ENCODE results near the gene TLE1.

Gene TLE1

GRCh38 chr9:81637276-81637675 is 52.1 kb downstream of the TLE1 start:
- peak; percentile 32 for DNase-seq (ENCODE audit: low read depth)
- H3K4me3 ChIP-seq (ENCODE audit: low read depth, low read length), result no peak overlapping the region
- no peak for TF ChIP-seq MYC (IDR thresholded peaks at IDR 0.05; ENCODE audit: low read depth, low read length)
- no peak for TF ChIP-seq CTCF (IDR thresholded peaks at IDR 0.05; ENCODE audit: low read depth, low read length)
- TF ChIP-seq, protein P1, sequence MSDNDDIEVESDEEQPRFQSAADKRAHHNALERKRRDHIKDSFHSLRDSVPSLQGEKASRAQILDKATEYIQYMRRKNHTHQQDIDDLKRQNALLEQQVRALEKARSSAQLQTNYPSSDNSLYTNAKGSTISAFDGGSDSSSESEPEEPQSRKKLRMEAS (IDR thresholded peaks at IDR 0.05; ENCODE audit: low read depth, low read length), result no peak
- TF ChIP-seq POLR2A (IDR thresholded peaks at IDR 0.05; ENCODE audit: extremely low read depth, insufficient read length), result no peak

DNA sequence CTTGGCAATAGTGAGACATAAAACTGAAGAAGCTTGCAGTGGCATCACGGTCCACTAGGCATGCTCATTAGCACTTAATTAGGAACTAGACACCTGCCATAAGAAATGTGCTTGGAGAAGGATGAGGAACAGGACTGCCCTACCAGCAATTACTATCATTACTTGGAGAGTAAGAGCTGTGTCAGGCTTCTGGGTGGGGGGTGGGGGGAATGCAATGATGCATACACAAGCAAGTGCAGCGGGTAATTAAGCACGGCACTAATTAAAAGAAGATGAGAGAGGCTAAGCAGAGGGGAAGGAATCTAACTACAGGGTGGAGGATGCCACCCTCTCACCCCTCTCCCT is 53.1 kb downstream of the TLE1 start:
- DNase-seq (ENCODE audit: low read depth), result no peak
- H3K4me3 ChIP-seq (ENCODE audit: low read depth, low read length), result no peak overlapping the region
- TF ChIP-seq POLR2A (IDR thresholded peaks at IDR 0.05; ENCODE audit: extremely low read depth, insufficient read length) (no peak), CTCF (IDR thresholded peaks at IDR 0.05; ENCODE audit: low read depth, low read length) (no peak), MYC (IDR thresholded peaks at IDR 0.05; ENCODE audit: low read depth, low read length) (no peak)
- TF ChIP-seq, protein P1 (IDR thresholded peaks at IDR 0.05; ENCODE audit: low read depth, low read length), result no peak

DNA sequence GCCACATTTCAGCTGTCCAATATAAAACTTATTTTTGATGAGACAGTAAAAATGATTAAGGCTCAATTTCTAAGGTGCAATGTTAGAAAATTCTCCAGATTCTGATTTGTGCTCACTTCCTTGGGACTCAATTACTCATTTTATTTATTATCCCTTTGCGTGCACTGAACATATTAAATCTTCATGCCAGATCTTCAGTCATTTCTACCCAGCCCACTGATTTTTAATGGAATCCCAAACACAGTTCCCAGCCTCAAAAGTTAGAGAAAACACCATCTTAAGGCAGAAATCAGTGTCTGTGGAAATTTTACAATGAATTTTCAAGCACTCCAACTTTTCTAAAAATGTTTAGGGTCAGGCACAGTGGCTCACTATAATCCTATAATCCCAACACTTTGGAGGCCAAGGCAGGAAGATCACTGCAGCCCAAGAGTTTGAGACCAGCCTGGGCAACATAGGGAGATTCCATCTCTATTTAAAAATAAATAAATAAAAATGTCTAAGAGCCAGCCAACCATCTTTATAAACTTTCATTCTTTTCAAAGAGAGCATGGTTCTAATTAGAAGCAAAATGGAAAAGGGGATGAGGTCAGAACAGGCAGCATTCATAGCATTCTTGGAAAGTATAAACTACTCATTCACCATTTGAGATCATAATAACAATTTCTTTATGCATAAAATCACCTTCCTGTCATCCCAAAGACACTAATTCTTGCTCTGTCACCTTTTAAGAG is 53.7 kb downstream of the TLE1 start:
- no peak for DNase-seq (ENCODE audit: low read depth)
- H3K4me3 ChIP-seq (ENCODE audit: low read depth, low read length), result no peak overlapping the region
- TF ChIP-seq, protein P1 (IDR thresholded peaks at IDR 0.05; ENCODE audit: low read depth, low read length), result no peak
- TF ChIP-seq POLR2A (IDR thresholded peaks at IDR 0.05; ENCODE audit: extremely low read depth, insufficient read length) (no peak), MYC (IDR thresholded peaks at IDR 0.05; ENCODE audit: low read depth, low read length) (no peak)

DNA sequence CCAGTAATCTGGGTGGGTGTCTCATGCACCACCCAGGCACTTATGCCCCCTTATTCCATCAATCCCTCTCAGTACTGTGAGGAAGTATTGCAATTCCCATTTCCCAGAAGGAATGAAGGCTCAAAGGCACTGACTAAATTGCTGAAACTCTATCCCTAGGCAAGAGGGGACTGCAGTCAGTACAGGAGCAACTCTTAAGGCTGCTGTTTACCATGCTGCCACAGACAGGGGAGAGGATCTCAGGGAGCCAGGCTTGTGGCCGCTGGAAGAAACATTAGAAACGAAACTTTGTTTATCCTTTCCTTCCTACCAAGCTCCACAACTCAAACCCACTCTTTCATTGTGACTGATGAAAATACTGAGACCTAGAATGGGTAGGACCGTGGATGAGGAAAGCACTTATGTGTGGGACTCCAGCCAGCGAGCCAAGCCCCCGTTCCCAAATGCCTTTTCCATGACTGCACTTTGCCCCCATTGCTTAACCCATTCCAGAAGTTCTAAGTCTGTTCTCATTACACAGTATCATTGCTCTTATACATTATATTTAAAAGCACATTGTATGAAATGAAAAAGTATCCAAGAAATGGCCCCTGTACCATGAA is 54.3 kb downstream of the TLE1 start:
- DNase-seq (ENCODE audit: low read depth), result no peak
- H3K4me3 ChIP-seq (ENCODE audit: low read depth, low read length), result no peak overlapping the region
- no peak for TF ChIP-seq CTCF (IDR thresholded peaks at IDR 0.05; ENCODE audit: low read depth, low read length)
- TF ChIP-seq POLR2A (IDR thresholded peaks at IDR 0.05; ENCODE audit: extremely low read depth, insufficient read length), result no peak
- TF ChIP-seq MYC (IDR thresholded peaks at IDR 0.05; ENCODE audit: low read depth, low read length), result no peak
- TF ChIP-seq, protein P1 (IDR thresholded peaks at IDR 0.05; ENCODE audit: low read depth, low read length), result no peak

- DNase-seq (ENCODE audit: low read depth), result no peak
- TF ChIP-seq CTCF (IDR thresholded peaks at IDR 0.05; ENCODE audit: low read depth, low read length), result no peak
- H3K4me3 ChIP-seq (ENCODE audit: low read depth, low read length), result no peak overlapping the region
Measured at GRCh38 chr9:81633952-81634854, 55.1 kb downstream of the TLE1 start.

DNA sequence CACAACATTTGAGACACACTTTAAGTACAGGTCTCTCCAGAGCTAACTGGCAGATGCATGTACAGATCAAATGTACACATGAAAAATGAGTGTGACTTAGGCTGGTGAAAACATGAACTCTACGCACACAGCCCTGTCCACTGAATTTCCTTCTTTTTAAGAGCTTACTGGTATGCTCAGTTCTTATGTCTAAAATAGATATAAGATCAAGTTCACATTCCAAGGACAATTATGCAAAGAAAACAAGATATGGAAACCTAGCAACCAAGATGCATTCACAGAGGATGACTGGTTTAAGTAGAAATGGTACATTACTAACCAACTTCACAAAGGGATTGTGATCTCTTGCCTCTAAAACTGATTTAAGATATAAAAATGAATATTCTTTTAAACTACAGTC is 56.7 kb downstream of the TLE1 start:
- no peak for TF ChIP-seq POLR2A (IDR thresholded peaks at IDR 0.05; ENCODE audit: extremely low read depth, insufficient read length)
- TF ChIP-seq, protein P1 (IDR thresholded peaks at IDR 0.05; ENCODE audit: low read depth, low read length), result no peak
- TF ChIP-seq MYC (IDR thresholded peaks at IDR 0.05; ENCODE audit: low read depth, low read length), result no peak
- TF ChIP-seq CTCF (IDR thresholded peaks at IDR 0.05; ENCODE audit: low read depth, low read length), result no peak
- DNase-seq (ENCODE audit: low read depth), result no peak
- no peak overlapping the region for H3K4me3 ChIP-seq (ENCODE audit: low read depth, low read length)

All from NB4 (cell line).